Activated naive CD4-positive, alpha-beta T cell treated with Interleukin-2 at 50 U/mL for 16 hours (primary cell): ENCODE data around the gene GADD45B.
"Not testable (repeated sequence)": the region's sequence is repeated elsewhere in the genome, so short reads cannot be mapped to it uniquely, and the experiment has no call there.

Experiments
- DNase-seq: peaks from one replicate; pipeline ENCODE4 v3.0.0-alpha.2; 2020

GADD45B gene

DNA sequence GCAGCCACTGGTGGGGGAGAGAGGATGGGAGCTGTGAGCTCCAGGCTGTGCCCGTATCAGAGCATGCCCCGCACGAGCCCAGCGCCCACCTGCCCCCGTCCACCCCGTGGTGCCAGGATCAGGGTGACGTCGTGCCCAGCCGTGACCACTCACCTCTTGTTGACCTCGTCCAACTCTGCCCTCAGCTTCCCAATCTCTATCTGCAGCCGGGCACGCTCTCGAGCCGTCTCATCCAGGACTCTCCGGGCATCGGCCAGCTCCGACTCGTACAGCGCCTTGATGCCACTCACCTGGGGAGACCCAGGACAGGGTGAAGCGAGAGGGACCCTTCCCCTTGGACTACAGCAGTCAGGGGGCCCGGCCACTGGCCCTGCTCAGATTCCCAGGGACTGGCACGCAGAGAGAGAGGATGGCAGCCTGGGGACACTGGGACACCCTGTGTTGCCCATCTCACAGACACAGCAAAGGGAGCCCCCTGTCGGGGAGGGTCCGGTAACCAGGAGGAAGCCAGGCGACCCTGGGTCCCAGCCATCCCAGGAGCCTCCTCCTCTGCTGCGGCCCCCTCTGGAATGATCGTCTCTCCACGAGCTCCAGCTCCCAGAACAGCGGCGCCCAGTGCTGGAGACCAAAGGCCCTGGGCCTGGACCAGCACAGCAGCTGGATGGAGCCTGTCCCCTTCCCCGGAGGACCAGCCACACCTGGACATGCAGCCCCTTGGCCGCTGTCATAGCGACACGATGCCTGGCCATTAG, 31.5 kb upstream of the GADD45B start:
- no peak for DNase-seq

DNA sequence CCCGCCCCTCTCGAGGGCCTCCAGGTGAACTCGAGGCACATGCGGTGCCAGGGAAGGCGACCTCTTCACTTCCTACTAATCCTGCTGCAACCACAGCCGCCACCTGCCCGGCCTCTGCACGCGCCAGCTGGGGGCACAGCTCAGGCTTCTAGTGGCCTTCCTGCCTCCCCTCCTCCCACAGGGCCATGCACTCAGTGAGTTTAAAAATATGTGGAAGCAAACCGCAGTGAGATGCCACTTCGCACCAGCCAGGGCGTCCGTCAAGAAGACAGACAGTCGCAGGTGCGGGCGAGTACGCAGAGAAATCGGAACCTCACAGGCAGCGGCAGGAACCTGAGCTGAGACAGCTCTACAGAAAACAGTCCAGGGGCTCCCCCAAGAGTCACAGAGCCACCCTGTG, 29.5 kb upstream of the GADD45B start:
- DNase-seq, result no peak

DNA sequence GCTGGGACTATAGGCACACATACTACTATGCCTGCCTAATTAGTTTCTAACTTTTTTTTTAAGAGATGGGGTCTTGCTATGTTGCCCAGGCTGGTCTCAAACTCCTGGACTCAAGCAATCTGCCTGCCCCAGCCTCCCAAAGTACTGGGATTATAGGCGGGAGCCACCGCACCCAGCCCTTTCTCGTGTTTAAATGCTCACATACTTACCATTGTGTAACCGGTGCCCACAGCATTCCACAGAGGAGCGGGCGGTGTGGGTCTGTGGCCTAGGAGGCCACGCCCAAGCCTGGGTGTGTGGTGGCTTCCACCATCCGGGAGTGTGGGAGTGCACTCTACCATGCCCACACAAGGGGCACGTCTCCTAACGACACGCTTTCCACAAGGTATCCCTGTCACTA, 26.9 kb upstream of the GADD45B start:
- DNase-seq, result no peak

DNA sequence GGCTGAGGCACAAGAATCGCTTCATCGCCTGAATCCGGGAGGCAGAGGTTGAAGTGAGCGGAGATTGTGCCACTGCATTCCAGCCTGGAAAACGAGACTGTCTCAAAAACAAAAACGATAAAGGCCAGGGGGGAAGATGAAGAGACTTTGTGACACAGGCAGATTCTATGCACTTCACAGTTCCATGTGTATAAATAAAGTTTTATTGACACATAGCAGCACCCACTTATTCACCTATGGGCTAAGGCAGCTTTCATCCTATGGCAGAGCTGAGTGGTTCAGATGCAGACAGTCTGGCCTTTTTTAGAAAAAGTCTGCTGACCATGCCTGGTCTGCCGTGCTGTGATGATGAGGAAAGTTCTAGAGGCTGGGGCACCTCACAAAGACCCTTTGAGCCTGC, 24.8 kb upstream of the GADD45B start:
- no peak for DNase-seq

DNA sequence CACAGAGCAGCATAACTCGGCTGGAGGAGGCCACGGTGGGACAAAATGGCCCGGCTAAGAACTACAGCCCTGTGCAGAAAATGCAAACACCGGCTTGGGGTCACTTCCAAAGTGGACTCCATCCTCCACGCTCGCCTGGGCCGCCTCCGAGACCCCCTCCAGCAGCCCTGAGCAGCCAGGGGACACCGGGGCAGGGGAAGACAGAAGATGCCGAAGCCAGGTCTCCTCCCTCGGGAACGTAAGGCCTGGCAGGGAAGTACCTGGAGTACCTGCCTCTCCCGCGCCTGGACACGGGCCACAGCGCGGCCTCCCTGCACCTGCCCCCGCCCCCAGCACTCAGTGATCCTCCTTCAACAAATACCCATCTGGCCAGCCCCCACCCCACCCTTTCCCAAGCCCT, 24.2 kb upstream of the GADD45B start:
- DNase-seq, result no peak

DNA sequence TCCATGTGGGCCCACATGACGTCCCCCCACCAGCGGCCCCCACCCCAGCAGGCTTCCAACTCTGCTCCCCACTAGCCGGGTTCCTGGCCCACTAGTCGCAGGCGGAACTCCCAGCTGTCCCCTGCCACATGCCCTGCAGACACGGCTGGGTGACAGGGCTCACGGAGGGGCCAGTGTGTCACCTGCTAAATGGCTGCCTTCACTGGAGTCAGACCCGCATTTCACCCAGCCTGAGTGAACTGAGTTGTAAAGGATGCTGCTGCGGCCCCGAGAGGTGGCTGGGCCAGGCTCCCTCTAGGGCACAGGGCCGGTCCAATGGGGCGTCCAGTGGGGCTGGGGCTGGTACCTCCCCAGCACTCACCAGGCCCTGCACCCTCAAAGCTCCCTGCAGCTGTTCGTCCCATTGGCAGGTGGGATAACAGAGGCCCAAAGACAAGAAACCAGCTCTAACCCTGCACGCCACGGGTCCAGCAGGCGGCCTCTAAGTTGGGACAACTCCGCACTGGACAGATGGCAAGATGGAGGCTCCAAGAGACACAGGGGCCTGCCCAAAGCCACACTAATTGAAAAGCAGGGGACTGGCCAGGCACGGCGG, 22.4 kb upstream of the GADD45B start:
- DNase-seq, result no peak

DNA sequence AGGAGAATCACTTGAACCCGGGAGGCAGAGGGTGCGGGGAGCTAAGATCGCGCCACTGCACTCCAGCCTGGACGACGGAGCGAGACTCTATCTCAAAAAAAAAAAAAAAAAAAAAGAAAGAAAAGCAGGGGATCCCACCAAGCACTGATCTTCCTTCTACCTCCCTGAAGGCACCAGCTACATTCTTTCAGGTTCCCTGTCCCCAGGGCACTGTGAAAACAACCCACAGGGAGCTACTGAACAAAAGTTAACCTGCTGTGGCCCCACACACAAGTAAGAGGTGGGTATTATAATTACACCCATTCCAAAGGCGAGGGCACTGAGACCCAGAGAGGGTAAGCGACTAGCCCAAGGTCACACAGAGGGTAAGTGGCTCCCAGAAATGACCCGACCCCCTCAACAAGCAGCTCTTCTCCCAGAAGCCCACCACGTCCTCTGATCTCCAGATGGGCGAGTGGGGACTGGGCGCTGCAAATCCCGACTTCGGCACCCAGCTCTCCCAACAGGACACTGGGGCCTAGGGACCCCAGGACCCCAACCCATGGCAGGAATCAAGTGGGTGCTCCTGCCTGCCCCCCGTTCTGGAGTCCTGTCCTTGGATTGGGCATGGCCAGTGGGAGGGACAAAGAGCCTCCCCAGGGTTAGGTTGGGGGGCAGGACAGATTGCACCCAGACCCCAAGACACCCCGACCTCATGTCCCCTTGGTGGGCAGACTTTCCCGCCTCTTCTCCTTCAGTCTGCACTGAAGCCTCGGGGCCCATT, 21.5 kb upstream of the GADD45B start:
- DNase-seq, result no peak

DNA sequence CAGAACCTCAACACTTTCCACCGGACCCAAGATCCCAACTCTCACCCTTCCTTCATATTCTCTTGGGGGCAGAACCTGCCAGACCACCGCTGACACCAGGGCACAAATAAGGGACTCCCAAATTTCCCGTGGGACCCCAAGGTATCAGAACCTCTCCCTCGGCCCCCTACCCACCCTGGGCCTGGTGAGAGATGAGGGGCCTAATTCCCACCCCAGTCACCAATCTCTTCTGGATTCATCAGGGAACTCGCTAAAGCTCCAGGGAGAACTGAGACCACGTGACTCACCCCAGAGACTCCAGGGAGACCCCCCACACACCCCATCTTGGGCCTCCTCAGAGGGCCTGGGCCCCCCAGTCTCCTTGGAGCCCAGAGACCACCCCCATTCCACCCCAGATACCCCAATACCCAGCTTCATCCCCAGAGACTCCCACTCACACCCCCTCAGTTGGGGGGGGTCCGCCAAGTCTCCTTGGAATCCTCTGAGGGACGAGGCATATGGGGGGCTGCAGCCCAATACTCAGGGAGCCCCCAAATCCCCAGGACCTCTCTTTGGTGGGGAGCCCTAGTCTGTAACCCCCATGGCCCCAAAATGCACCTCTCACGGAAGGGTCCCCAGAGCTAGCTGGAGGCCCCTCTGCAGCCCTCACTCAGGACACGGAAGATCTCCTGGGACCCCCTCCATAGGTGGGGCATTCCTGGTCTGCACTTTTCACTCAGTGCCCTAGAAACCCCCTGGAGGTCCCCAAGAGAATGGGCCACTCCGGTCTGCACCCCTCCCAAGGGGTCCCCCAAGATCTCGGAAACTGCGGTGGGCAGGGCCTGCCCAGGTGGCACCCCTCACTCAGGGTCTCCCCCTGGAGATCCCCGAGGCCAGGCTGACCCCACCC, 20.7 kb upstream of the GADD45B start:
- no peak for DNase-seq

DNA sequence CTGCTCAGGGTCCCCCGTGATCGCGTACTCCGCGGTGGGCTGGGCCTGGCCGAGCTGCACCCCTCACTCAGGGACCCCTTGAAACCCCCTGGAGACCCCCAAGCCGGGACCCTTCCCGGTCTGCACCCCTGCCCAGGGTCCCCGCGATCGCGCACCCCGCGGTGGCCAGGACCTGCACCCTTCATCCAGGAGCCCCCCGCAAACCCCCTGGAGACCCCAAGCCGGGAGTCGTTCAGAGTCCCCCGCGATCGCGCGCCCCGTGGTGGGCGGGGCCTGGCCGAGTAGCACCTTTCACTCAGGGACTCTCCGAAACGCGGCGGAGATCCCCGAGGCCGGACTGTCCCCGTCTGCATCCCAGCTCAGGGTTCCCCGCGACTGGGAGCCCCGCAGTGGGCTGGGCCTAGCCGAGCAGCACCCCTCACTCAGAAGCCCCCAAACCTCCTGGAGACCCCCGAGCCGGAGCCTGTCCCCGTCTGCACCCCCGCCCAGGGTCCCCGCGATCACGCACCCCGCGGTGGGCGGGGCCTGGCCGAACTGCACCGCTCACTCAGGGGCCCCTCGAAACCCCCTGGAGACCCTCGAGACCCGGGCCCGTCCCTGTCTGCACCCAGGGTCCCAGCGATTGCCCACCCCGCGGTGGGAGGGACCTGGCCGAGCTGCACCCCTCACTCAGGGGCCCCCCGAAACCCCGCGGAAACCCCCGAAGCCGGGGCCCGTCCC, 19.9 kb upstream of the GADD45B start:
- peak; percentile 58 for DNase-seq

DNA sequence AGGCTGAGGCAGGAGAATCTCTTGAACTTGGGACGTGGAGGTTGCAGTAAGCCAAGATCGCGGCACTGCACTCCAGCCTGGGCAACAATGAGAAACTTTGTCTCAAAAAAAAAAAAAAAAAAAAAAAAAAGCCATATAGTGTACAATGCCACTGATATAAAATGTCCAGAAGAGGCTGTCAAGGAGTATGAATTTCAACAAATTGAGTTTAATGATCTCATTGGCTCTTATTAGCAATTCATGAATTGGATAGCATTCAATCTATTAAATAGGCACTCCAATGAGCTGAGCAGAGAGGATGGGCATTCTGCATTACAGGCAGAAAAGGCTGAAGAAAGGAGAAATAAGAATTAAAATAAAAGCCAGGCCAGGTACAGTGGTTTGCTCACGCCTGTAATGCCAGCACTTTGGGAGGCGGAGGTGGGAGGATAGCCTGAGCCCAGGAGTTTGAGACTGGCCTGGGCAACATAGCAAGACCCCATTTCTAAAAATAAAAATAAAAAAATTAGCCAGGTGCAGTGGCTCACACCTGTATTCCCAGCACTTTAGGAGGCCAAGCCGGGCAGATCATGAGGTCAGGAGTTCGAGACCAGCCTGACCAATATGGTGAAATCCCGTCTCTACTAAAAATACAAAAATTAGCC, 18.4 kb upstream of the GADD45B start:
- DNase-seq, result no peak

DNA sequence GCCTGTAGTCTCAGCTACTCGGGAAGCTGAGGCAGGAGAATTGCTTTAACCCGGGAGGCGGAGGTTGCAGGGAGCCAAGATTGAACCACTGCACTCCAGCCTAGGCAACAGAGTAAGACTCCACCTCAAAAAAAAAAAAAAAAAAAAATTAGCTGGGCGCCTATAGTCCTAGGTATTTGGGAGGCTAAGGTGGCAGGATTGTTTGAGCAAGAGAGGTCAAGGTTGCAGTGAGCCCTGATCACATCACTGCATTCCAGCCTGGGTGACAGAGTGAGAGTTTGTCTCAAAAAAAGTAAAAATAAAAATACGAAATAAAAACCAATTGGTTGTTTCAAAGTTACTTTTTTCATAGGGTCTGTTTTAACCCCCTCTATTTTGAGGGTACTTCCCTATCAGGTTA, 17.9 kb upstream of the GADD45B start:
- DNase-seq, result no peak

DNA sequence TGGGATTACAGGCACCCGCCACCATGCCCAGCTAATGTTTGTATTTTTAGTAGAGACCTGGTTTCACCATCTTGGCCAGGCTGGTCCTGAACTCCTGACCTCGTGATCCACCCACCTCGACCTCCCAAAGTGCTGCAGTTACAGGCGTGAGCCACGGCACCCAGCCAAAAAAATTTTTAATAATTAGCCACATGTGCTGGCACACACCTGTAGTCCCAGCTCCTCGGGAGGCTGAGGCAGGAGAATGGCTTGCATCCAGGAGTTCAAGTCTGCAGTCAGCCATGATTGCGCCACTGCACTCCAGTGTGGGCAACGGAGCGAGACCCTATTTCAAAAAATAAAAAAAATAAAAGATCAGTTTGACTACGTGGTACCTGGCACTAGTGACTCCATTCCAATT, 17.2 kb upstream of the GADD45B start:
- not testable (repeated sequence) for DNase-seq

DNA sequence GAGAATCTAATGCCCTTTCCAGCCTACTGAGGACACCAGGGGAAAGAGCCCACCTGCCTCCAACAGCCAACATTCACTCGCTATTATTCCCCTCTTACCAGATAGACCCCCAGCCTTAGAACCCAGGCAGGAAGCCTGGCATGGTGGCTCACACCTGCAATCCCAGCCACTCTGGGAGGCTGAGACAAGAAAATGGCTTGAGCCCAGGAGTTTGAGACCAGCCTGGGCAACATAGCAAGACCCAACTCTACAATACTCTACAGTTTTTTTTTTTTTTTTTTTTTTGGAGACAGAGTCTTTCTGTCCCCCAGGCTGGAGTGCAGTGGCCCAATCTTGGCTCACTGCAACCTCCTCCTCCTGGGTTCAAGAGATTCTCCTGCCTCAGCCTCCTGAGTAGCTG, 15.7 kb upstream of the GADD45B start:
- DNase-seq, result no peak

DNA sequence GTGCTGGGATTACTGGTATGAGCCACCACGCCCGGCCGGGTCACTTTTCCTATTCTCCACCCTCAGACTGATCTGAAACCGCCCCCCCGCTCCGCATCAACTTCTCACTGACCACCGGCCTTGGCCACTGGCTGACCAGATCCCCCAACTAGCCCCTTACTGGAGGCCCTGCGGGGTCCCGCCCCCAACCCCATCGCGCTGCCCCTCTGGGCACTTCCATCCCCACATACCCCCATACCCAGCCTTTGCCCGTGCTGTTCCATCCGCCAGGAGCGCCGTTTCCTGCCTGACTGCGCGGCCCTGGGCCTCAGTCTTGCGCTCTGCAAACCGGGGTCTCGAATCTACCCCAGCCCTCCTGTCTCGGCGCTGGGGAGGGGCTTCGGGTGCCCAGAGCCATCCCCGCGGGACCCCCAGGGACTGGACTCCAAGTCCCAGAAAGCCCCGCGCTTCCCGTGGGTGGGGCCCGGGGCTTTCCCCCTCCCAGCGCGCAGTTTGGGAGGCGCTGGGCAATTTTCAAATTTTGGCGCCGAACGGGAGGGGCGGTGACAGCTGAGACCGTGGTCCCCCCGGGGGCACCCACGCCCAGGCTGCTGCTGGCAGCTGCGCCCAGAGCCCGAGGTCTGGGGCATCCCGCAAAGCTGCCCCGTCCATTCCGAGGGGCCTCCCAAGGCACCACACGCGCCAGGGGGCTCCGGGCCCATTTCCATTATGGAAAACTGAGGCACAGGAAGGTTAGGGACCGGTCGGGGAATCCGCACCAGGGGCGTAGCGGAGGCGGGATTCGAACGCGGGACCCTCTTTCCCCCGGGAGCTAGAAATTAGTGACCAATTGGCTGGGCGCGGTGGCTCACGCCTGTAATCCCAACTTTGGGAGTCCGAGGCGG, 13.9 kb upstream of the GADD45B start:
- peak; percentile 69 for DNase-seq

DNA sequence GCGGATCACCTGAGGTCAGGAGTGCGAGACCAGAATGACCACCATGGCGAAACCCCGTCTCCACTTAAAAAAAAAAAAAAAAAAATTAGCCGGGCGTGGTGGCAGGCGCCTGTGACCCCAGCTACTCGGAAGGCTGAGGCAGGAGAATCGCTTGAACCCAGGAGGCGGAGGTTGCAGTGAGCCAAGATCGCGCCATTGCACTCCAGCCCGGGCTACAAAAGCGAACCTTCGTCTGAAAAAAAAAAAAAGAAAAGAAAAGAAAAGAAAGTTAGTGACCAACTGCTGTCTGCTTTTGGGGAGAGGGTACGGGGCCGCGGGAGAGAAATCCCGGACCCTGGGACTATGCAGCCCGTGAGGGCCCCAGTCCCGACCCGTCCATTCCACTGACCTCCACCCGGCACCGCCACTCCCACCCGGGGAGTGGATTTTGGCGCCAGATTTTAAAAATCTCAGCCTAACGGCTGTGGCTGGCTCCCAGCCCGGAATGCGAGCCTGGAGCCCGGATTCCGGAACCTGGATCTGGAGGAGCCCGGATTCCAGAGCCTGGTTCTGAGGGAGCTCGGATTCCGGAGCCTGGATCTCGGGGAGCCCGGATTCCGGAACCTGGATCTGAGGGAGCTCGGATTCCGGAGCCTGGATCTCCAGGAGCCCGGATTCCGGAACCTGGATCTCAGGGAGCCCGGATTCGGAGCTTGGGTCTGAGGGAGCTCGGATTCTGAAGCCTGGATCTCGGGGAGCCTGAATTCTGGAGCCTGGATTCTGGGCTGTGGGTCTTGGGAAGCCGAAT, 13.1 kb upstream of the GADD45B start:
- DNase-seq, result no peak

DNA sequence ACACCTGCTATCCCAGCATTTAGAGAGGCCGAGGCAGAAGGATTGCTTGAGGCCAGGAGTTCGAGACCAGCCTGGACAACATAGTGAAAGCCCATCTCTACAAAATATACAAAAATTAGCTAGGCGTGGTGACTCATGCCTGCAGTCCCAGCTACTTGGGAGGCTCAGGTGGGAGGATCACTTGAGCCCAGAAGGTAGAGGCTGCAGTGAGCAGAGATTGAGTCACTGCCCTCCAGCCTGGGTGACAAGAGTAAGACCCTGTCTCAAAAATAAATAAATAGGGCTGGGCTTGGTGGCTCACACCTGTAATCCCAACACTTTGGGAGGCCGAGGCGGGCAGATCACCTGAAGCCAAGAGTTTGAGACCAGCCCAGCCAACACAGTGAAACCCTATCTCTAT, 12.2 kb upstream of the GADD45B start:
- not testable (repeated sequence) for DNase-seq

DNA sequence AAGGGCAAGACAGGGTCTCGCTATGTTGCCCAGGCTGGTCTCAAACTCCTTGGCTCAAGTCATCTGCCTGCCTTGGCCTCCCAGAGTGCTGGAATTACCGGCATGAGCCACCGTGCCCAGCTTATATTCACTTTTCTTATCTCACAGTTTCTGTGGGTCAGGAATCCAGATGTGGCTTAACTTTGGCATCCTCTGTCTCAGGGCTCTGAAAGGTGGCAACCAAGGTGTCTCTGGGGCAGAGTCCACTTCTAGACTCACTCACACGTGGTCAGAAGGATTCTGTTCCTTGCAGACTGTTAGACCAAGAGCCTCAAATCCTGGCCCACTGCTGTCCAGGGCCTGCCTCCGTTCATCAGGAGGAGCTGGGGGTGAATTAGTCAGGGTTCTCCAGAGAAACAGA, 11.5 kb upstream of the GADD45B start:
- DNase-seq, result no peak

DNA sequence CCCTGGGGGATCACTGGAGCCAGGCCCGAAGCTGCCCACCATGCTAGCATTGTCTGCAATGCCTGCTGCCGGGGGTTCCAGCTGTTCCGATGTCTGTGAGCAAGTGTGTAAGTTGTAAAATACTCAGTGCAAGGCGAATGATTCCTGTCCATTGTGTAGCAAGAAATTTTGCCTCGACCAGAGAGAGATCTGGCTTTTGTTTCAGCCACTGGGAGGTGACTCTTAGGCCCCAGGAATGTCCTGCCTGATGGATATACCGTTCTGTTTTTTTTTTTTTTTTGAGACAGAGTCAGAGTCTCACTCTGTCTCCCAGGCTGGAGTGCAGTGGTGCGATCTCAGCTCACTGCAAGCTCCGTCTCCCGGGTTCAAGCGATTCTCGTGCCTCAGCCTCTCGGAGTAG, 7.3 kb upstream of the GADD45B start:
- DNase-seq, result no peak

DNA sequence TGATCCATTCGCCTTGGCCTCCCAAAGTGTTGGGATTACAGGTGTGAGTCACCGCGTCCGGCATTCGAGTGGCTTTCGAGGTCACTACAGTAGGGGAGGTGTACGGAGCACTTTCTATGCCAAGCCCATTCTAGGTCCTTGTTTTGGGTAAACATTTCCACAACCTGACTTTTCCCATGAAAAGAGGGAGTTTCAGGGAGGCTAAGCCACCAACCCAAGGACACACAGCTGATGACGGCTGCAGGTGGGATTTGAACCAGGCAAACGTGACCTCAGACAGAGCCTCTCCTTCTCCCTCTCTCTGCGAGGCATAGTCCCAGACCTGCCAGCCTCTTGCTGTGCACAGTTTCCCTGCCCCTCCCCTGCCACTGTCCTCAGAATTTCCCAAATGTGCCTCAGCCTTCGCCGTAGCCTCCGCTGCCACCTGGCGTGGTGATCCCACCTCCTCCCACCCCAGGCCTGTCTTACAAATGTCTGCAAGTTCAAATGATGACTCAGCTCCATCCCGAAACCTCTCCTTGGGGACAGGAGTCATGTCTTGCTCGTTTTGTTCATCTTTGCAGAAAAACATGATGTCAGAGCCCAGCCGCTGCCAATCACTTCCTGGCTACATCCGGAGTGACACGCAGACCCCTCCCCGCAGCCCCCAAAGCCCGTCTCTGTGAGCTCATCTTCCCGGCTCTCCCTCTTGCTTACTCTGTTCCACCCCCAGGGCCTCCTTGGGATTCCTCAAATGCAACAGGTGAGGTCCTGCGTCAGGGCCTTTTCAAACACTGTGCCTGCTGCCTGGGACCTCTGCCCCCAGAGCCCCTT, 6.6 kb upstream of the GADD45B start:
- no peak for DNase-seq
